Epithelial cell of prostate (primary cell): ENCODE results near the gene KIZ.
A peak's percentile ranks its signal among the peaks of the same experiment; 100 is the strongest.

Experiments used
- DNase-seq: peaks from one replicate; pipeline ENCODE4 v3.0.0-alpha.2; 2011; ENCODE audit warnings: low read depth, low spot score
- H3K27ac ChIP-seq: fragments of 450-650 bp; 2 replicates; pipeline ENCODE4 v1.5.1; 2017; ENCODE audit warnings: mild to moderate bottlenecking

Gene KIZ

GRCh38 chr20:21173485-21173884 is 47.6 kb downstream of the KIZ start:
- DNase-seq, result no peak

GRCh38 chr20:21174516-21175239 is 48.8 kb downstream of the KIZ start:
- H3K27ac ChIP-seq, result no peak overlapping the region
- no peak for DNase-seq

More at GRCh38 chr20:21173485-21173884, 47.6 kb downstream of the KIZ start:
- H3K27ac ChIP-seq, result no peak overlapping the region

GRCh38 chr20:21175433-21175832 is 49.6 kb downstream of the KIZ start:
- no peak for DNase-seq
- no peak overlapping the region for H3K27ac ChIP-seq

GRCh38 chr20:21177767-21178166 is 51.9 kb downstream of the KIZ start:
- no peak for DNase-seq
- no peak overlapping the region for H3K27ac ChIP-seq

- peak overlapping the region; percentile 47 for H3K27ac ChIP-seq
- no peak for DNase-seq
Observed at GRCh38 chr20:21179757-21180156, 53.9 kb downstream of the KIZ start.

GRCh38 chr20:21180248-21180647 is 54.4 kb downstream of the KIZ start:
- H3K27ac ChIP-seq, result peak overlapping the region; percentile 47
- DNase-seq, result no peak

GRCh38 chr20:21181028-21181427 is 55.1 kb downstream of the KIZ start:
- no peak for DNase-seq
- H3K27ac ChIP-seq, result no peak overlapping the region

- peak; percentile 56 for DNase-seq
- peak overlapping the region; percentile 74 for H3K27ac ChIP-seq
Observed at GRCh38 chr20:21182832-21183563, 57.1 kb downstream of the KIZ start.

- H3K27ac ChIP-seq, result peak overlapping the region; percentile 74
- no peak for DNase-seq
Observed at GRCh38 chr20:21183722-21184121, 57.8 kb downstream of the KIZ start.

GRCh38 chr20:21184819-21185218 is 58.9 kb downstream of the KIZ start:
- peak overlapping the region; percentile 74 for H3K27ac ChIP-seq
- peak; percentile 44 for DNase-seq

GRCh38 chr20:21185849-21186248 is 60.0 kb downstream of the KIZ start:
- no peak for DNase-seq
- H3K27ac ChIP-seq, result no peak overlapping the region

GRCh38 chr20:21189761-21190523 is 64.1 kb downstream of the KIZ start:
- no peak overlapping the region for H3K27ac ChIP-seq
- no peak for DNase-seq

GRCh38 chr20:21190869-21191268 is 65.0 kb downstream of the KIZ start:
- no peak for DNase-seq
- no peak overlapping the region for H3K27ac ChIP-seq

- no peak for DNase-seq
- no peak overlapping the region for H3K27ac ChIP-seq
Observed at GRCh38 chr20:21191839-21192238, 66.0 kb downstream of the KIZ start.

GRCh38 chr20:21202259-21202658 is 76.4 kb downstream of the KIZ start:
- DNase-seq, result no peak
- H3K27ac ChIP-seq, result no peak overlapping the region

- no peak for DNase-seq
- no peak overlapping the region for H3K27ac ChIP-seq
Observed at GRCh38 chr20:21203088-21203656, 77.3 kb downstream of the KIZ start.

- no peak for DNase-seq
- no peak overlapping the region for H3K27ac ChIP-seq
Observed at GRCh38 chr20:21206584-21206983, 80.7 kb downstream of the KIZ start.

GRCh38 chr20:21208999-21209398 is 83.1 kb downstream of the KIZ start:
- DNase-seq, result no peak
- H3K27ac ChIP-seq, result no peak overlapping the region

- DNase-seq, result no peak
- H3K27ac ChIP-seq, result no peak overlapping the region
Observed at GRCh38 chr20:21209668-21210067, 83.8 kb downstream of the KIZ start.

GRCh38 chr20:21213691-21214090 is 87.8 kb downstream of the KIZ start:
- H3K27ac ChIP-seq, result no peak overlapping the region
- no peak for DNase-seq

- no peak overlapping the region for H3K27ac ChIP-seq
- DNase-seq, result peak; percentile 18
Observed at GRCh38 chr20:21214431-21214830, 88.5 kb downstream of the KIZ start.
